IMR-90 (cell line): ENCODE results near the gene RAX2. TPM values are rescaled to one million over a fixed set of nuclear protein-coding genes. Genes with fewer than 3 reads are reported as not detected.

Experiments used
- ATAC-seq: fragments of 200-7000 bp; cut with Tn5 transposase; 2 replicates; pipeline ENCODE4 v1.9.1; 2020; ENCODE audit warnings: low read depth, mild to moderate bottlenecking, moderate library complexity
- BruUV-seq: library from RNA; stranded (reverse); fragments of 400-500 nt; replicated peaks from 2 replicates; lab custom pipeline; 2021; lab: Mats Ljungman, UMichigan
- CTCF ChIA-PET: fragments of 300-600 bp; formaldehyde crosslinking; extraction: SDS; loops from one replicate; lab custom pipeline; 2021; ENCODE audit warnings: antibody characterized with exemption; lab: Yijun Ruan, JAX
- POLR2A ChIA-PET: fragments of 300-600 bp; sonication (Branson Sonifier 250); formaldehyde crosslinking; loops from one replicate; lab custom pipeline; 2022; ENCODE audit warnings: antibody characterized with exemption; ENCODE audit not compliant: unreplicated experiment; lab: Charles Lee
- DNase-seq: peaks from one replicate; pipeline ENCODE4 v3.0.0; 2013
- H2AFZ ChIP-seq: replicated peaks from 2 replicates; pipeline ENCODE3; 2013; ENCODE audit warnings: low read length, mild to moderate bottlenecking; ENCODE audit not compliant: poor library complexity
- H2AK5ac ChIP-seq: 2 replicates; pipeline ENCODE4 v1.6.1; 2013; ENCODE audit warnings: low read depth, low read length, inconsistent platforms
- H2AK9ac ChIP-seq: replicated peaks from 2 replicates; pipeline ENCODE3; 2013; ENCODE audit warnings: mild to moderate bottlenecking, low read depth, low read length, moderate library complexity; ENCODE audit not compliant: poor library complexity
- H2BK120ac ChIP-seq: 2 replicates; pipeline ENCODE4 v1.6.1; 2013; ENCODE audit warnings: low read depth, low read length, inconsistent platforms
- H2BK15ac ChIP-seq: 3 replicates; pipeline ENCODE4 v1.6.1; 2013; ENCODE audit warnings: low read depth, low read length, inconsistent platforms
- H2BK20ac ChIP-seq: 2 replicates; pipeline ENCODE4 v1.6.1; 2013; ENCODE audit warnings: low read depth, mild to moderate bottlenecking, inconsistent platforms, low read length, moderate library complexity
- H2BK5ac ChIP-seq: 2 replicates; pipeline ENCODE4 v1.6.1; 2013; ENCODE audit warnings: mild to moderate bottlenecking, low read depth, low read length, inconsistent platforms; ENCODE audit not compliant: poor library complexity, severe bottlenecking
- H3K14ac ChIP-seq: replicated peaks from 2 replicates; pipeline ENCODE4 v1.6.1; 2013; ENCODE audit warnings: low read depth, low read length, inconsistent platforms
- H3K18ac ChIP-seq: 2 replicates; pipeline ENCODE4 v1.6.1; 2013; ENCODE audit warnings: low read depth, low read length, control low read depth
- H3K23ac ChIP-seq: 2 replicates; pipeline ENCODE4 v1.6.1; 2013; ENCODE audit warnings: low read depth, low read length, inconsistent platforms
- H3K27ac ChIP-seq: 2 replicates; pipeline ENCODE4 v1.5.1; 2013; ENCODE audit warnings: mild to moderate bottlenecking, control low read depth, low read length; ENCODE audit not compliant: insufficient read depth
- H3K27me3 ChIP-seq: 2 replicates; pipeline ENCODE4 v1.6.1; 2013; ENCODE audit warnings: low read length; ENCODE audit not compliant: control insufficient read depth, insufficient read depth
- H3K36me3 ChIP-seq: 2 replicates; pipeline ENCODE4 v1.6.1; 2013; ENCODE audit warnings: low read length, mixed read lengths; ENCODE audit not compliant: control insufficient read depth, insufficient read depth
- H3K4ac ChIP-seq: 2 replicates; pipeline ENCODE4 v1.6.1; 2013; ENCODE audit warnings: low read depth, low read length, inconsistent platforms
- H3K4me1 ChIP-seq: 2 replicates; pipeline ENCODE4 v1.6.1; 2013; ENCODE audit warnings: low read length, mixed read lengths; ENCODE audit not compliant: control insufficient read depth, insufficient read depth
- H3K4me2 ChIP-seq: 2 replicates; pipeline ENCODE4 v1.6.1; 2013; ENCODE audit warnings: low read depth, mild to moderate bottlenecking, control low read depth, low read length, moderate library complexity
- H3K4me3 ChIP-seq: 2 replicates; pipeline ENCODE4 v1.5.1; 2013; ENCODE audit warnings: low read depth, mild to moderate bottlenecking, control low read depth, low read length, moderate library complexity; ENCODE audit not compliant: insufficient read depth
- H3K56ac ChIP-seq: 2 replicates; pipeline ENCODE4 v1.6.1; 2013; ENCODE audit warnings: low read length, inconsistent platforms; ENCODE audit not compliant: insufficient read depth; ENCODE audit errors: extremely low read depth
- H3K79me1 ChIP-seq, 2 experiments: 2 replicates each; pipeline ENCODE4 v1.6.1; 2013; ENCODE audit warnings: low read length in 2 of 2, inconsistent platforms in 1 of 2, low read depth in 1 of 2
- H3K9ac ChIP-seq: 2 replicates; pipeline ENCODE4 v1.6.1; 2013; ENCODE audit warnings: low read depth, low read length, control low read depth
- H3K9me1 ChIP-seq: 2 replicates; pipeline ENCODE4 v1.6.1; 2013; ENCODE audit warnings: low read length, inconsistent platforms; ENCODE audit not compliant: insufficient read depth
- H3K9me3 ChIP-seq: 2 replicates; pipeline ENCODE4 v1.6.1; 2013; ENCODE audit warnings: low read length; ENCODE audit not compliant: control insufficient read depth, insufficient read depth
- H4K20me1 ChIP-seq: 2 replicates; pipeline ENCODE4 v1.6.1; 2013; ENCODE audit warnings: low read length, inconsistent platforms; ENCODE audit not compliant: insufficient read depth
- H4K5ac ChIP-seq: 2 replicates; pipeline ENCODE4 v1.6.1; 2013; ENCODE audit warnings: mild to moderate bottlenecking, low read depth, low read length, control low read depth
- H4K8ac ChIP-seq, 2 experiments: 2 replicates each; pipeline ENCODE4 v1.6.1; 2013; ENCODE audit warnings: low read depth in 2 of 2, low read length in 2 of 2, control low read depth in 1 of 2, inconsistent platforms in 1 of 2
- H4K91ac ChIP-seq: 2 replicates; pipeline ENCODE4 v1.6.1; 2013; ENCODE audit warnings: low read depth, low read length, inconsistent platforms; ENCODE audit not compliant: insufficient read depth
- FOS ChIP-seq: fragments of 150-350 bp; IDR thresholded peaks from 2 replicates; pipeline ENCODE4 v1.6.1; 2016; ENCODE audit warnings: low read depth, low read length
- MAFK ChIP-seq: IDR thresholded peaks from 2 replicates; pipeline ENCODE4 v1.6.1; 2012; ENCODE audit warnings: low read depth, low read length, improper control_type of control experiment
- MAZ ChIP-seq: IDR thresholded peaks from 2 replicates; pipeline ENCODE4 v1.6.1; 2012; ENCODE audit warnings: low read depth, mild to moderate bottlenecking, low read length, improper control_type of control experiment, moderate library complexity, borderline replicate concordance
- RCOR1 ChIP-seq: IDR thresholded peaks from 2 replicates; pipeline ENCODE4 v1.6.1; 2012; ENCODE audit warnings: mild to moderate bottlenecking, low read length, improper control_type of control experiment; ENCODE audit not compliant: insufficient replicate concordance
- SMC3 ChIP-seq: fragments of 150-350 bp; IDR thresholded peaks from 2 replicates; pipeline ENCODE4 v1.6.1; 2016; ENCODE audit warnings: low read depth, mild to moderate bottlenecking, antibody characterized with exemption, low read length, moderate library complexity
- WGBS, 2 experiments: methylation state at CpG; one replicate each; pipeline versions ENCODE4 v1.1.5 to v1.1.7; 2013; ENCODE audit warnings: missing lambda C conversion rate in 2 of 2; ENCODE audit not compliant: insufficient read length in 1 of 2; ENCODE audit errors: extremely low coverage in 2 of 2; 5-methylcytosine and 5-hydroxymethylcytosine counted together
- dilution Hi-C: fragments of 300-500 bp; cut with HindIII; formaldehyde crosslinking; loops from one replicate; pipeline ENCODE4 v1.14.3; 2018; ENCODE audit warnings: low sequenced_read_pairs; ENCODE audit not compliant: unreplicated experiment
- in situ Hi-C: fragments of 300-500 bp; cut with MboI; formaldehyde crosslinking; loops from 3 replicates; pipeline ENCODE4 v1.14.3; 2019; ENCODE audit warnings: low sequenced_read_pairs, inconsistent platforms, mixed read lengths
- intact Hi-C: fragments of 100-400 bp; cut with micrococcal nuclease; formaldehyde crosslinking; loops from 2 replicates; pipeline ENCODE4 v1.10.0; 2022
- polyA plus RNA-seq, 3 experiments: library from polyadenylated mRNA; depleted of rRNA; stranded (reverse); fragments of >200 nt; gene quantifications; 2 replicates each; pipeline ENCODE4 v1.2.3, GENCODE V29; 2012; ENCODE audit warnings: low replicate concordance in 1 of 3
- total RNA-seq: library from RNA; depleted of rRNA; stranded (reverse); fragments of >200 nt; gene quantifications from 2 replicates; pipeline ENCODE4 v1.2.3, GENCODE V29; 2012

RAX2 gene
- total and polyA plus RNA-seq, 2 of the 4 experiments (the other 2 are of a cell fraction) = not detected

- no peak overlapping the region for H2AK5ac ChIP-seq
- no peaks in the 10 kb centered on the region for H3K9me1 ChIP-seq
- intact Hi-C loops = no loop called here
- H3K56ac ChIP-seq = no peak overlapping the region
- no peak overlapping the region for H3K4me3 ChIP-seq
- in situ Hi-C loops = no loop called here
- H3K9me3 ChIP-seq = no peaks in the 10 kb centered on the region
- no peak overlapping the region for H4K5ac ChIP-seq
- no peak overlapping the region for H2BK20ac ChIP-seq
- ATAC-seq (no peak), DNase-seq (no peak)
- H3K18ac ChIP-seq = no peak overlapping the region
- no peak overlapping the region for H3K14ac ChIP-seq
- H3K27me3 ChIP-seq = peaks cover 4% of the 10 kb centered on the region; the same call in 1 of the 2 replicates
- no peak overlapping the region for H3K4me2 ChIP-seq
- H4K8ac ChIP-seq = no peak overlapping the region
- H2BK120ac ChIP-seq = no peak overlapping the region
- ChIA-PET CTCF (no interaction called here), POLR2A (no interaction called here)
- H3K27ac ChIP-seq = no peak overlapping the region
- no peak overlapping the region for H4K91ac ChIP-seq
- H2AK9ac ChIP-seq = no peak overlapping the region
- no peaks in the 10 kb centered on the region for H3K4me1 ChIP-seq
- H2BK15ac ChIP-seq = no peak overlapping the region
- BruUV-seq = no TSS peak
- H3K4ac ChIP-seq = no peak overlapping the region
- no peaks in the 10 kb centered on the region for H4K20me1 ChIP-seq
- no peaks in the 10 kb centered on the region; a peak in 1 of 4 replicates for H3K79me1 ChIP-seq
- no peak overlapping the region for H3K23ac ChIP-seq
- no peak overlapping the region for H2AFZ ChIP-seq
- no peak overlapping the region for H2BK5ac ChIP-seq
- dilution Hi-C loops = no loop called here
- H3K36me3 ChIP-seq = peaks cover 24% of the 10 kb centered on the region; the same call in 1 of the 2 replicates
- no peak for TF ChIP-seq FOS
- no peak for TF ChIP-seq MAFK
- TF ChIP-seq SMC3 = no peak
- TF ChIP-seq RCOR1 = no peak
- TF ChIP-seq MAZ = no peak
- no peak overlapping the region for H3K9ac ChIP-seq
- 100% methylated on average over 1 of the region's 2 CpGs; no CpG with 5 or more reads in 1 of the 2 experiments for WGBS, 2 experiments
These were observed 21.8 kb downstream of the RAX2 start for GRCh38 chr19:3750211-3750610.
